Left forelimb (tissue), 1 donor: Measurements from ENCODE around the gene MT1E.

ENCODE experiments used
- DNase-seq: peaks from one replicate; pipeline ENCODE4 v3.0.0-alpha.2; 2018; ENCODE audit warnings: low spot score

Gene MT1E

DNA sequence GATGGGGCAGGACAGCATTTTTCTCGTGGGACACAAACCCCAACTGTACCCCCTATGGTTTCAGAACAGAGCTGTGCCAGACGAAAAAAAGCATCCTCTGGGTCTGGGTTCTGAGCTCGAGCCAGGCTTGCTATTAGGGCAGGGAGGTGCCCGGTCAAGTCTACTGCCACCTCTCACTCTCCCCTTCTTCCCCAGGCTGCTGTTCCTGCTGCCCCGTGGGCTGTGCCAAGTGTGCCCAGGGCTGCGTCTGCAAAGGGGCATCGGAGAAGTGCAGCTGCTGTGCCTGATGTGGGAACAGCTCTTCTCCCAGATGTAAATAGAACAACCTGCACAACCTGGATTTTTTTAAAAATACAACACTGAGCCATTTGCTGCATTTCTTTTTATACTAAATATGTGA is 1.1 kb downstream of the MT1E start:
- no peak for DNase-seq

DNA sequence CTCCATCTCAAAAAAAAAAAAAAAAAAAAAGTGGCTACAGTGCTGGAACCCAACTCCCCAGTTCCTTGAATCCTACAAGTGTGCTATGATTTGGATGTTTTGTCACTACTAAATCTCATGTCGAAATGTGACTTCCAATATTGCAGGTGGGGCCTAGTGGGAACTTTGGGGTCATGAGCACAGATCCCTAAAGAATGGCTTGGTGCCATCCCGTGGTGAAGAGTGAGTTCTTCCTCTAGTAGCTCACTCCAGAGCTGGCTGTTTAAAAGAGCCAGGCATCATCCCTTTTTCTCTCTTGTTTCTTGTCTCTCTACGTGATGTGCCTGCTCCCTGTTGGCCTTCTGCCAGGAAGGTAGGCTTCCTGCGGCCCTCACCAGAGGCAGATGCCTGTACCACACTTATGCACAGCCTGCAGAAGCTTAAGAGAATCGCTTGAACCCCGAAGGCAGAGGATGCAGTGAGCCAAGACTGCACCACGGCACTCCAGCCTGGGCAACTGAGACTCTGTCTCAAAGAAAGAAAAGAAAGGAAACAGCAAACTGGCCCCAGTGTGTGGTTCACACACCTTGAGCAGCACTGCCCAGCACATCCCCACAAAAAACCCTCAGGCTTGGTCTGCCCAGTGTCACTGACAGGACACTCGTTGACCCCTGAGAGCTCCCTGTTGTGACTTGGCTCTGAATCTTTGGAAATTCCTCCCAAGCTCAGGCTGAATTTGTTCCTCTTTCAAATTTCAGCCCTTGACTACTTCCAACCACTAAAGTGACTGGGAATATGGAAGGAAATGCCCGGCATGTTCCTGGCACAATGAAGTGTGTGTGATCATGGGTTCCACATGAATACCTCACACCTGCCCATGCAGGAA is 3.1 kb downstream of the MT1E start:
- no peak for DNase-seq

DNA sequence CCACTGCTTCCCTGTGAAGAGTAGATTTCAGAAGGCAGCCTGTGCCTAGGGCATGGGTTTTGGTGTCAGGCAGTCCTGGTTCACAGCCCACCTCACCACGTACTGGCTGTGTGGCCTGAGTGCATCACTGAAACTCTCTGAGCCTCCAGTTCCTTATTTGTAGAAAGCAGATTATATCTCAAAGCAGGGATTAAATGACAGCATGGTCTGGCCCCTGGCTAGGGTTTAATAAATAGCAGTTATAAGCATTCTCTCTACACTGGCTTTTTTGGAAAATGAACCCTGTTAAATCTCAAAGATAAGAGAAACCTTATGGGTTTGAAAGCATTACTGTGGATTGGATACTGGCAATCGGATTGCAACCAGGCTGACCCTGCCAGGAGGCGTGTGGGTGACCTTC is 4.0 kb downstream of the MT1E start:
- DNase-seq: no peak

DNA sequence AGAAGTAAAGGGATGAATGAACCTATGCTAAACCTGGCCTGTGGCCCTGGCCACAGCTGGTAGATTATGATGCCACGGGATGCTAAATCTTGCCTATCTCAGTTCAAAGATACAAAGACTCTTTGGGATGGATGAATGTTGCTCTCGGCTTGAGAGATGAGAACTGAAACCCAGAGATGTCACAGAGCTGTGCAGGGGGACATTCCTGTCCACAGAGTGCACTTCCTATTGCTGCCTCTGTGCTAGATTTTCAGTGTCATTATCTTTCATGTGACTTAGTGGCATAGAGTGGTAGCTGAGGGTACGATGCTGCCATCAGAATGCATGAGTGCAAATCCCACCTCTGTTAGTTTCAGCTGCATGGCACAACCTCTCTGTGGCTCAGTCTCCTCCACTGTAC is 4.6 kb downstream of the MT1E start:
- DNase-seq: no peak

DNA sequence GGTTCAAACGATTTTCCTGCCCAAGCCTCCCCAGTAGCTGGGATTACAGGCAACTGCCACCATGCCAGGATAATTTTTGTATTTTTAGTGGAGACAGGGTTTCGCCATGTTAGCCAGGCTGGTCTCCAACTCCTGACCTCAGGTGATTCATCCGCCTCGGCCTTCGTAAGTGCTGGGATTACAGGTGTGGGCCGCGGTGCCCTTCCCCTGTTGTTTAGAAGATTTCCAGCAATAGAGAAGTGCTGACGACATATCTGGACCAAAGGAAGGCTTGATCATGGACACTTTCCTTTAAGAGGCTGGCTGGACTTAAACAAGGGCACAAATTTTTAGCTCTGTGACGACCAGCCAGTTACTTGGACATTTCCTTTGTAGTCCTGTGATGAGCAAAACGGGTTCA is 5.6 kb downstream of the MT1E start:
- DNase-seq: no peak

DNA sequence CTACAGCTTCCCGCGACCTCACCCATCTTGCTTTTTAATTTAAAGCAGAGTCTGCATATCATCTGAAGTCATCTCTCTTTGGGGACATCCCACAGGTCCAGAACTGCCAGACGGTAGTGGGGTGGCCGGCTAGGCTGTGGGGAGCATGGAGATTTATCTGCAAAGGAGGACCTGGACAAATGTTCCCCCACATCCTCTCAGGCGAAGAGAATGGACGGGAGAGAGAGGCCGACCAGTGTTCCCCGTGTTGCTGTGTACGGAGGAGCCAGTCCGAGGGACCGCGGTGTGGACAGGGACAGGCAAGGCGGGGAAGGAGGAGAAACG is 6.2 kb downstream of the MT1E start:
- DNase-seq: no peak

DNA sequence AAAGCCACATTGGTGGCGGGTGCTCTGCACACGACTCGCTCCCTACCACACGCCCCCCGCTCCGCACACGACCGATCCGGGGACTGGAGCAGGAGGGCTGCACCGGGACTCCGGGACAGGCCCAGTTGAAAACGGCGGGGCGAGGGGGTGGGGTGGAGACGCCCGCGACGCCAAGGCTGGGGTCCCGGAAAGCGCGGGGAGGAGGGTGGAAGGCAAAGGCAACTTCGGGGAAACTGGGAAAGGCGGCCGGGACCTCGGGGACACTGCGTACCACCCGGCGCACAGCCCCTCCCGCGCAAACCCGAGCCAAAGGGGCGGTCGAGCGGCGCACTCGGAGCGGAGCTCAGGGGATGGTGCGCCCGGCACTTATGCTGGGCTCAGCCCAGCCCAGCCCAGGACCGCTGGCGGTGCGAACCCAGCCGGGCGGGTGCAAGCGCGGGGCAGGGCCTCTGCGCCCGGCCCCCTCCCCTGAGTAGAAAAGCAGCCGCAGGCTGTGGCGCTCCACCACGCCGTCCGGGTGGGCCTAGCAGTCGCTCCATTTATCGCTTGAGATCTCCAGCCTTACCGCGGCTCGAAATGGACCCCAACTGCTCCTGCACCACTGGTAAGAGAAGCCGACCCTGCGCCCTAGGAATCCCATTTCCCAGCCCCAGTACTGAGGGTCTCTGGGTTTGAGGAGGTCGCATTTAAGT is 6.7 kb downstream of the MT1E start, which contains the start of gene MT1M:
Gene MT1M (plus strand): TSS at position 504 of the 692 bp plus-strand sequence. CDS start 73 bp downstream, at position 577.
- no peak for DNase-seq

DNA sequence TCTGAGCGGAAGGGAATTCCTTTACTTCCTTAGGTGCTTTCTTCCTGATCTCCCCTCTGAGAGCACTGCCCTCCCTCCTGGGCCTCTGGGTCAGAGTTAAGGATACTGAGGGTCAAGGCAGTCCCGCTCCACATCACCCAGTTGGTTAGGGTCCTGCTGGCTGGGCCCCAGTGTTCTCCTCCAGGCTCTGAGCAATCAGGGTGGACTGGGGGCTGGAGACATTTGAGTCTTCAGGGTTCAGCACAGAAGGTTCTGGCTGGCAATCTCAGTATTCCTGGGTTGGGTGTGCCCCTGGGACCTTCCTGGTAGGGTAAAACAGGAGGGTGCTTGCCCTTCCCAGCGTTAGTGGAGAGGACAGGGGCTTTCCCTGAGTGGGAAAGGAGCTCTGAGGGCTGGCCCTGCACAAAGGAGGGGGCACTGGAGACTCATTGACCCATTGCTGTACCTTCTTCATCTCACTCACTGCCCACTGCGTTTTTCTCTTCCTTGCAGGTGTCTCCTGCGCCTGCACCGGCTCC is 7.3 kb downstream of the MT1E start:
- DNase-seq: no peak

DNA sequence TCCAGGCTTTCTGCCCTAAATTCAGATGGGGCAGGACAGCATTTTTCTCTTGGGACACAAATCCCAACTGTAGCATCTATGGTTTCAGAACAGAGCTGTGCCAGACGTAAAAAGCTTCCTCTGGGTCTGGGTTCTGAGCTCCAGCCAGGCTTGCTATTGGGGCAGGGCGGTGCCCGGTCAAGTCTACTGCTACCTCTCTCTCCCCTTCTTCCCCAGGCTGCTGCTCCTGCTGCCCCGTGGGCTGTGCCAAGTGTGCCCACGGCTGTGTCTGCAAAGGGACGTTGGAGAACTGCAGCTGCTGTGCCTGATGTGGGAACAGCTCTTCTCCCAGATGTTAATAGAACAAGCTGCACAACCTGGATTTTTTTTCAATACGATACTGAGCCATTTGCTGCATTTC is 8.0 kb downstream of the MT1E start:
- DNase-seq: no peak

DNA sequence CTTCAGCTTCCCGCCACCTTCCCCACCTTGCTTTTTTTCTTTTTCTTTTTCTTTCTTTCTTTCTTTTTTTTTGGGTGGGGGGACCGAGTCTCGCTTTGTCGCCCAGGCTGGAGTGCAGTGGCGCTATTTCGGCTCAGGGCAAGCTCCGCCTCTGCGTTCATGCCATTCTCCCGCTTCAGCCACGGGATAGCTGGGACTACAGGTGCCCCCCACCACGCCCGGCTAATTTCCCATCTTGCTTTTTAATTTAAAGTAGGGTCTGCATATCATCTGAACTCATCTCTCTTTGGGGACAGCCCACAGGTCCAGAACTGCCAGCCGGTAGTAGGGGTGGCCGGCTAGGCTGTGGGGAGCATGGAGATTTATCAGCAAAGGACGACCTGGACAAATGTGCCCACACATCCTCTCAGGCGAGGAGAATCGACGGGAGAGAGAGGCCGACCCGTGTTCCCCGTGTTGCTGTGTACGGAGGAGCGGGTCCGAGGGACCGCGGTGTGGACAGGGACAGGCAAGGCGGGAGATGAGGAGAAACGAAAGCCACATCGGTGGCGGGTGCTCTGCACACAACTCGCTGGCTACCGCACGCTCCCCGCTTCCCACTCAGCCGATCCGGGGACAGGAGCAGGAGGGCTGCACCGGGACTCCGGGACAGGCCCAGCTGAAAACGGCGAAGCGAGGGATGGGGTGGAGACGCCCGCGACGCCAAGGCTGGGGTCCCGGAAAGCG is 9.3 kb downstream of the MT1E start:
- DNase-seq: no peak

DNA sequence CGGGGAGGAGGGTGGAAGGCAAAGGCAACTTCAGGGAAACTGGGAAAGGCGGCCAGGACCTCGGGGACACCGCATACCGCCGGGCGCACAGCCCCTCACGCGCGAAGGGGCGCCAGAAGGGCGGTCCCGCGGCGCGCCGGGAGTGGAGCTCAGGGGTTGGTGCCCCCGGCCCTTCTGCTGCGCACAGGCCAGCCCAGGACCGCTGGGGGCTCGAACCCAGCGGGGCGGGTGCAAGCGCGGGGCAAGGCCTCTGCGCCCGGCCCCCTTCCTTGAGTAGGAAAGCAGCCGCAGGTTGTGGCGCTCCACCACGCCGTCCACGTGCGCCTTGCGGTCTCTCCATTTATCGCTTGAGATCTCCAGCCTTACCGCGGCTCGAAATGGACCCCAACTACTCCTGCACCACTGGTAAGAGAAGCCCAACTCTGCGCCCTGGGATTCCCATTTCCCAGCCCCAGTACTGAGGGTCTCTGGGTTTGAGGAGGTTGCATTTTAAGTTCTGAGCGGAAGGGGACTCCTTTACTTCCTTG is 9.9 kb downstream of the MT1E start:
- DNase-seq: no peak

DNA sequence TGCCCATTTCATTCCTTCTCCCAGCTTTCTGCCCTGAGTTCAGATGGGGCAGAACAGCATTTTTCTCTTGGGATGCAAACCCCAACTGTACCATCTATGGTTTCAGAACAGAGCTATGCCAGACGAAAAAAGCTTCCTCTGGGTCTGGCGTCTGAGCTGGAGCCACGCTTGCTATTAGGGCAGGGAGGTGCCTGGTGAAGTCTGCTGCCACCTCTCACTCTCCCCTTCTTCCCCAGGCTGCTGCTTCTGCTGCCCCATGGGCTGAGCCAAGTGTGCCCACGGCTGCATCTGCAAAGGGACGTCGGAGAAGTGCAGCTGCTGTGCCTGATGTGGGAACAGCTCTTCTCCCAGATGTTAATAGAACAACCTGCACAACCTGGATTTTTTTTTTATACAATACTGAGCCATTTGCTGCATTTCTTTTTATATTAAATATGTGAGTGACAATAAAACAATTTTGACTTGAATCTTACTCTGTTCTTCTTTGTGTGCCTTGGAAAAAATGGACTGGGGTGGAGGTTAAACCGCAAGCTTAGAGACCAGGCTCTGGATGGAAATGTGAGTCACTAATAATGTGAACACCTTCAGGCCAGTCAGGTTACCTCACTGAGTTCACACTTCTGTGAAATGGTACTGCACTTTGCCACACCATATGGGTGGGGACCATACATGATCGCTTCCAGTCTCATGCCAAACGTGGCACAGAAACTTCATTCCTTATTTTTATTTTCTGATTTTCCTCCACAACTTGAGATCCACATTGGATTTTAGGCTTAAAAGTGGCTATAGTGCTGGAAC is 11.2 kb downstream of the MT1E start:
- no peak for DNase-seq

DNA sequence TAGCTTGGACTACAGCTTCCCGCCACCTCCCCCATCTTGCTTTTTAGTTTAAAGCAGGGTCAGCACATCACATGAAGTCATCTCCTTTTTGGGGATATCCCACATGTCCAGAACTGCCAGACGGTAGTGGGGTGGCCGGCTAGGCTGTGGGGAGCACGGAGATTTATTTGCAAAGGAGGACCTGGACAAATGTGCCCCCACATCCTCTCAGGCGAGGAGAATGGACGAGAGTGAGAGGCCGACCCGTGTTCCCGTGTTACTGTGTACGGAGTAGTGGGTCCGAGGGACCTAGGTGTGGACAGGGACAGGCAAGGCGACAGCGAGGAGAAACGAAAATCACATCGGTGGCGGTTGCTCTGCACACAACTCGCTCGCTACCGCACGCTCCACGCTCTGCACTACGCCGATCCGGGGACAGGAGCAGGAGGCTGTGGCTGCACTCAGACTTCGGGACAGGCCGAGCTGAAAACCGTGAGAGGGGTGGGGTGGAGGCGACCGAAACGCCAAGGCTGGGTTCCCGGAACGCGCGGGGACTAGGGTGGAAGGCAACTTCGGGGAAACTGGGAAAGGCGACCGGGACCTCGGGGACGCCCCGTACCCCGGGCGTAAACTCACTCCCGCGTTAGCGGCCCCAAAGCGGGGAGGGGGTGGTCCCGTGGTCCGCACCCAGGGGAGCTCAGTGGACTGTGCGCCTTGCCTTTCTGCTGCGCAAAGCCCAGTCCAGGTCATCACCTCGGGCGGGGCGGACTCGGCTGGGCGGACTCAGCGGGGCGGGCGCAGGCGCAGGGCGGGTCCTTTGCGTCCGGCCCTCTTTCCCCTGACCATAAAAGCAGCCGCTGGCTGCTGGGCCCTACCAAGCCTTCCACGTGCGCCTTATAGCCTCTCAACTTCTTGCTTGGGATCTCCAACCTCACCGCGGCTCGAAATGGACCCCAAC is 12.5 kb downstream of the MT1E start, which contains the start of gene MT1A:
Gene MT1A (plus strand): TSS at position 853 of the 937 bp plus-strand sequence. CDS start 73 bp downstream, at position 926.
- DNase-seq: no peak

DNA sequence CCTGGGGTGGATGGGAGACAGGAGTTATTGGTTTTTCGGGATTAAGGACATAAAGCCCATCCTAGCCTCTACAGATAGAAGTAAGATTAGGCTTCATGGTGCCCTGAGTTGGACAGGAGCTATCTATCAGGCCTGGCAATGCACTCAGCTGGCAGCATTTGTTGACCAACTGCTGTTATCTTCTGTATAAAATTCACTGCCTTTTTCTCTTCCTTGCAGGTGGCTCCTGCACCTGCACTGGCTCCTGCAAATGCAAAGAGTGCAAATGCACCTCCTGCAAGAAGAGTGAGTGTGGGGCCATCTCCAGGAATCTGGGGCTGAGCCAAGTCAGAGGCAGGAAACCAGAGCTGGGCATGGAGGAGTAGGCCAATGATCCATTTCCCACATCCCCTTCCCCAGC is 13.5 kb downstream of the MT1E start:
- DNase-seq: no peak

DNA sequence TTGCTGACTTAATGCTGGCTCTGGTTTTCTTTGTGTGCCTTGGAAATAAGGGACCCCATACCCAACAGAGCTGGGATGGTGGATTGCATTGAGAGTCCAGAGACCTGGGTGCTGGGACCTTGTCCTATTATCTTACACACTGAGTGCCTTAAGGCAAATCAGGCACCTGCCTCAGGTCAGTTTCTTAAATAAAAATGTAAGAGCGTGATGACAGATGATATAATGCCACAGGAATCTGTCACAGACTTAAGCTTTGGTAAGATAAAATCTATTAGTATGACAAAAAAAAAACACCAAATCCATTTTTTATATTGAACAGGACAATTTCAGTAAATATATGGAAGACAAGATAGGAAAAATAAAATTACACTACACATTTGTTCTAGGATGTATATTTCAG is 14.5 kb downstream of the MT1E start:
- DNase-seq: no peak

DNA sequence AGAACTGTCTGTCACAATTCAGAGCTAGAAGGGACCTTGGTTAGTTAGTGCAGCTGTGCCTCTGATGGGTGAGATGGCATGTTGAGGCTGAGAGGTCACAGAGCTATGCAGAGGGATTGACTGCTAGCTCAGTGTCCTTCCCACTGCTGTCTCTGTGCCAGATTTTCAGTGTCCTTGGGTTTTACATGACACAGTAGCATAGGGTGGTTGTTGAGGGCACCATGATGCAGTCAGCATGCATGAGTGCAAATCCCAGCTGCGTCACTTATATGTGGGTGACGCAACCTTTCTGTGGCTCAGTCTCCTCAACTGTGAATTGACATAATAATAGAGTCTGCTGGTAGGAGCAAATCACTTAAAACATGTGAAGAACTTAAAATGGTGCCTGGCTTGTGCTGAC is 15.6 kb downstream of the MT1E start:
- no peak for DNase-seq

DNA sequence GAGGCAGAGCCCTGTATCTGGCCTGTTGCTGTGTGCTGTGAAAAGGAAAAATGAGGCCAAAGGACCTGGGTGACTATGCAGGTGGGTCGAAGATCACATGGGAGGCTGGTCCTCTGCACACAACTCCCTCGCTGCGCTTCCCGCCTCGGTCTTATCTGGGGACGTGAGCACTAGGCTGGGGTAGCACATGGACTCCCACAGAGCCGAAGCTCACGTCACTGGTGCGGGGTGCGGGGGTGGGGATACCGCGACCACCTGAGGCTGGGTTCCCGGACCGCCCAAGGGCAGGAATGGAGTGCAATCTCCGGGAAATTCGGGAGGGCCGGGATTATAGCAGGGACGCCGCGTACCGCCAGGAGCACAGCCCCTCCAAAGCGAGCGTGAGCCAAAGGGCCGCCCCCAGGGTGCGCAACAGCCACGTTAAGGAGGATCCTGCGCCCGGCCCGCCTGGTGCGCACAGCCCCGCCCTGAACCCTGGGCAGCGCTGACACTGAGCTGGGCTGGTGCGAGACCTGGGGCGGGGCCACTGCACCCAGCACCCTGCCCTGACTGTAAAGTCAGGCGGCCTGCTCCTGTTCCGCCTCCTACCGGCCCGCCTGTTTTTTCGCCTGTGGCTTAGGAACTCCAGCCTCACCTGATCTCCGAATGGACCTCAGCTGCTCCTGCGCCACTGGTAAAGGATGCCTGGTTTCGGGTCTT is 17.6 kb downstream of the MT1E start:
- no peak for DNase-seq

DNA sequence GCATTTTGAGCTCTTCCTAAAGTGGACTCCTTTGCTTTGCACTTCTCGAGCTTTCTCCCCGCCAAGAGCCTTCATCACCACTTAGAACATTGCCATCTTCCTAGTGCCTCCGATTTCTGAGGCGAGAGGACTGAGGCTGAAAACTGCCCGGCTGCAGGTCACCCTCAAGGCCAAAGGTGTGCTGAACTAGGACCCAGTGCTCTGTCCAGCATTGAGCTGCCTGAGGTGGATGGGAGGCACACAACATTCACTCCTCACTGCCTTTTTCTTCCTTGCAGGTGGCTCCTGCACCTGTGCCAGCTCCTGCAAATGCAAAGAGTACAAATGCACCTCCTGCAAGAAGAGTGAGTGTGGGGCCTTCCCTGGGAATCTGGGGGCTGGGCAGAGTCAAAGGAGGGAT is 18.3 kb downstream of the MT1E start:
- no peak for DNase-seq

DNA sequence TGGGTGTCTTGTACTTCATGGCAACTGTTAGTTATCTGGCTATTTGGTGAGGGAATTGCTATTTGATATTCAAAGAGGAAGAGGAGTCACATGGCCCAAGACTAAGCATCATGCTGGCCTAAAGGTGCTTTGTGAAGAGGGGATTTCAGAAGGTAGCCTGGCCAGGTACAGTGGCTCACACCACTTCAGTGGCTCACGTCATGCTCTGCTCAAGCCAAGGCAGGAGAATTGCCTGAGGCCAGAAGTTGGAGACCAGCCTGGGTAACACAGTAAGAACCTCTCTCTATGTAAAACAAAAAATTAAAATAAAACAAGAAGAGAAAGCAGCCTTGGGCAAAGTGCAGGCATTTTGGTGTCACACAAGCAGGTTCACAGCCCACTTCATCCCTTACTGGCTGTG is 19.7 kb downstream of the MT1E start:
- DNase-seq: no peak

DNA sequence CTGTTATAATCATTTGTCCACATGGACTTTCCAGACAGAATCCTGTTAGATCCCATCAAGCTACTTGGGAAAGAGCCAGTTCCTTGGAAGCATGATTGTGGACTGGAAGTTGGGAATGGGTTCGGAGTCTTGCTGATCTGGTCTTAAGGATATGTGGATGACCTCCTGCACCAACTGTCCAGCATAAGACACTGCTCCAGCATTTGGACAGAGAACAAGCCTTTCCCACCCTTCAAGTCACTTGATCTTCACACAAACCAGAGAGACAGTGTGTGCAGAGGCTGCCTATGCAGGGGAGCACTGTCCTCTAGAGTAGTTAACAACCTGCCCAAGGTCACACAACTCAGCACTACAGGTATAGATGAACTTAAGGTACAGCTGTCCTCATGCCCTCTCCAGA is 20.3 kb downstream of the MT1E start:
- DNase-seq: no peak
